ENCODE results near the gene DNAJC6. TPM values are rescaled to one million over a fixed set of nuclear protein-coding genes. Genes with fewer than 3 reads are reported as not detected.

The DNAJC6 gene
- total RNA-seq, 2 donors from 2014 or later, result 1.3 to 2.2 TPM

GRCh38 chr1:65317866-65318653 is 8.7 kb downstream of the DNAJC6 start:
- H3K9ac ChIP-seq (ENCODE audit: low read depth in 2 of 2, low read length in 2 of 2), result no peak overlapping the region
- intact Hi-C loops (cut with DNase I), result no loop called here
- TF ChIP-seq, protein P1, sequence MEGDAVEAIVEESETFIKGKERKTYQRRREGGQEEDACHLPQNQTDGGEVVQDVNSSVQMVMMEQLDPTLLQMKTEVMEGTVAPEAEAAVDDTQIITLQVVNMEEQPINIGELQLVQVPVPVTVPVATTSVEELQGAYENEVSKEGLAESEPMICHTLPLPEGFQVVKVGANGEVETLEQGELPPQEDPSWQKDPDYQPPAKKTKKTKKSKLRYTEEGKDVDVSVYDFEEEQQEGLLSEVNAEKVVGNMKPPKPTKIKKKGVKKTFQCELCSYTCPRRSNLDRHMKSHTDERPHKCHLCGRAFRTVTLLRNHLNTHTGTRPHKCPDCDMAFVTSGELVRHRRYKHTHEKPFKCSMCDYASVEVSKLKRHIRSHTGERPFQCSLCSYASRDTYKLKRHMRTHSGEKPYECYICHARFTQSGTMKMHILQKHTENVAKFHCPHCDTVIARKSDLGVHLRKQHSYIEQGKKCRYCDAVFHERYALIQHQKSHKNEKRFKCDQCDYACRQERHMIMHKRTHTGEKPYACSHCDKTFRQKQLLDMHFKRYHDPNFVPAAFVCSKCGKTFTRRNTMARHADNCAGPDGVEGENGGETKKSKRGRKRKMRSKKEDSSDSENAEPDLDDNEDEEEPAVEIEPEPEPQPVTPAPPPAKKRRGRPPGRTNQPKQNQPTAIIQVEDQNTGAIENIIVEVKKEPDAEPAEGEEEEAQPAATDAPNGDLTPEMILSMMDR (IDR thresholded peaks at IDR 0.05), result no peak
- no peaks in the 10 kb centered on the region for H3K36me3 ChIP-seq
- no peak overlapping the region for H3K27ac ChIP-seq
- DNase-seq, result no peak
- H3K27me3 ChIP-seq, result no peaks in the 10 kb centered on the region
- H3K4me1 ChIP-seq, result no peaks in the 10 kb centered on the region
- H3K9me3 ChIP-seq, result no peaks in the 10 kb centered on the region
- H3K4me3 ChIP-seq, result no peak overlapping the region

- Histone ChIP-seq H3K27ac (no peak overlapping the region), H3K4me1 (no peaks in the 10 kb centered on the region), H3K9me3 (no peaks in the 10 kb centered on the region), H3K9ac (ENCODE audit: low read depth in 2 of 2, low read length in 2 of 2) (no peak overlapping the region), H3K27me3 (no peaks in the 10 kb centered on the region), H3K4me3 (no peak overlapping the region), H3K36me3 (no peaks in the 10 kb centered on the region)
- TF ChIP-seq, protein P1 (IDR thresholded peaks at IDR 0.05), result no peak
- intact Hi-C loops (cut with DNase I), result no loop called here
- DNase-seq, result no peak
These were observed 9.8 kb downstream of the DNAJC6 start for GRCh38 chr1:65319141-65319540.

DNA sequence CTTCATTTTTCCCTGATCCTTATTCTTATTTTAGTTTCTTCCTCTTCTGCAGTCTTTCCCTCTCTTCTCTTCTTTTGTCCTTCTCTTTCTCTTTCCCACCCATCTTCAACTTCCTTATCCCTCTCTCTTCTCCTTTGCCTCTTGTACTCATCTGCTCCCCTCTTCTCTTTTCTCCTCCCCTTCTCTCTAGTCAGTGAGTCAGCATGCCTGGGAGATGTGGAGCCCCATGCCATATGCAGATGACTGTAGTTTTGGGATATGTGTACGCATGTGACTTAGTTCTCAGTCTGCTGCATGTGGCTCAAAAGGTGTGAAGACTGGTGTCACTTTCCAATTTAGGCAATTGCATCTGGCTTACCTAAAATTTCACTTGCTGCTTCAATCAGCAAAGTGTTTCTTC is 10.4 kb downstream of the DNAJC6 start:
- H3K36me3 ChIP-seq, result no peaks in the 10 kb centered on the region
- no peak overlapping the region for H3K4me3 ChIP-seq
- H3K27ac ChIP-seq, result no peak overlapping the region
- no peak for DNase-seq
- H3K9ac ChIP-seq (ENCODE audit: low read depth in 2 of 2, low read length in 2 of 2), result no peak overlapping the region
- TF ChIP-seq, protein P1 (IDR thresholded peaks at IDR 0.05), result no peak
- intact Hi-C loops (cut with DNase I), result no loop called here
- no peaks in the 10 kb centered on the region for H3K27me3 ChIP-seq
- H3K4me1 ChIP-seq, result no peaks in the 10 kb centered on the region
- no peaks in the 10 kb centered on the region for H3K9me3 ChIP-seq

DNA sequence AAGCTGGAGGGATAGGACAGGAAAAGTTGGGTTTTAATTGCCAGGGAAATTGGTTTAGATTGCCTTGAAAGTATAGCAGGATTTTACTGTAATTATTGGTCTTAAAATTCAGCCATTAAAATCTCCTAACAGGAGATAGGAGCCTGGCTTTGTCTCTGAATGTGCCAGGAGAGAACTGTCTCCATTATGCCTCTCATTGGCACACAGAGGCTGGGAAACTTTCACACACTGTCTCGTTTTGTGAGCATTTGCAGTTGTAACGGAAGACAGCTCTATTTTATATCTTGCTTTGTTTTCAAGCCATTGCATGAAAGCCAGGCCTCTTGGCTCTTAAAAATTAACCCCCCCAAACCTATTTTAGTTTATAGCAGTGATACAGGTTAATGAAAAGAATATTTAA is 12.5 kb downstream of the DNAJC6 start:
- Histone ChIP-seq H3K36me3 (no peaks in the 10 kb centered on the region), H3K9me3 (no peaks in the 10 kb centered on the region), H3K27ac (no peak overlapping the region), H3K27me3 (no peaks in the 10 kb centered on the region), H3K9ac (ENCODE audit: low read depth in 2 of 2, low read length in 2 of 2) (no peak overlapping the region), H3K4me1 (no peaks in the 10 kb centered on the region), H3K4me3 (no peak overlapping the region)
- intact Hi-C loops (cut with DNase I), result no loop called here
- TF ChIP-seq, protein P1 (IDR thresholded peaks at IDR 0.05), result no peak
- no peak for DNase-seq

DNA sequence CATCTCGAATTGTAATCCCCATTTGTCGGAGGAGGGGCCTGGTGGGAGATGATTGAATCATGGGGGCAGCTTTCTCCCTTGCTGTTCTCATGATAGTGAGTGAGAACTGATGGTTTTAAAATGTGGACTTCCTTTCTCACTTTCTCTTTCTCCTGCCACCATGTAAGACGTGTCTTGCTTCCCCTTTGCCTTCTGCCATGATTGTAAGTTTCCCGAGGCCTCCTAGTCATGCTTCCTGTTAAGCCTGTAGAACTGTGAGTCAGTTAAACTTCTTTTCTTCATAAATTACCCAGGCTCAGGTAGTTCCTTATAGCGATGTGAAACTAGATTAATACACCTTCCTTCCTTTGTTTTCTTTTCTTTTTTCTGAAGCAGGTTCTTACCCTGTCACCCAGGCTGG is 13.9 kb downstream of the DNAJC6 start:
- no peak for DNase-seq
- Histone ChIP-seq H3K4me3 (no peak overlapping the region), H3K9me3 (no peaks in the 10 kb centered on the region), H3K36me3 (no peaks in the 10 kb centered on the region), H3K27ac (no peak overlapping the region), H3K4me1 (no peaks in the 10 kb centered on the region), H3K27me3 (no peaks in the 10 kb centered on the region), H3K9ac (ENCODE audit: low read depth in 2 of 2, low read length in 2 of 2) (no peak overlapping the region)
- TF ChIP-seq, protein P1 (IDR thresholded peaks at IDR 0.05), result no peak
- intact Hi-C loops (cut with DNase I), result no loop called here

Data from colonic mucosa (tissue), 4 donors.